CD4-positive, alpha-beta memory T cell (primary cell): Measurements from ENCODE around the gene PRXL2B. TPM values are rescaled to one million over a fixed set of nuclear protein-coding genes. Genes with fewer than 3 reads are reported as not detected.

Experiments used
- CTCF ChIA-PET: fragments of 350-600 bp; sonication (Branson Sonifier 250); formaldehyde crosslinking; loops from one replicate; lab custom pipeline; 2021; ENCODE audit warnings: inconsistent platforms; ENCODE audit not compliant: partially characterized antibody; lab: Charles Lee
- POLR2A ChIA-PET: fragments of 350-600 bp; sonication (Branson Sonifier 250); formaldehyde crosslinking; loops from one replicate; lab custom pipeline; 2021; ENCODE audit not compliant: partially characterized antibody; lab: Charles Lee
- DNase-seq, 5 donors: peaks; one replicate each; pipeline versions ENCODE4 v3.0.0 to v3.0.0-alpha.2; 2020 to 2022; ENCODE audit warnings: mixed read lengths in 1 of 5
- H3K27ac ChIP-seq: one replicate; pipeline ENCODE4 v1.7.0; 2013; ENCODE audit warnings: low read depth, low read length
- H3K27me3 ChIP-seq: 2 replicates; pipeline ENCODE4 v1.7.0; 2013; ENCODE audit warnings: mild to moderate bottlenecking, low read length, moderate library complexity; ENCODE audit not compliant: insufficient read depth
- H3K36me3 ChIP-seq: 2 replicates; pipeline ENCODE4 v1.7.0; 2013; ENCODE audit warnings: mild to moderate bottlenecking, low read length, moderate library complexity; ENCODE audit not compliant: insufficient read depth
- H3K4me1 ChIP-seq: 2 replicates; pipeline ENCODE4 v1.7.0; 2013; ENCODE audit warnings: mild to moderate bottlenecking, low read length, moderate library complexity; ENCODE audit not compliant: insufficient read depth
- H3K4me3 ChIP-seq, 2 donors: one replicate each; pipeline ENCODE4 v1.7.0; 2013; ENCODE audit warnings: low read length in 2 of 2, mild to moderate bottlenecking in 1 of 2
- H3K9me3 ChIP-seq, 2 donors: one replicate each; pipeline ENCODE4 v1.7.0; 2013; ENCODE audit warnings: low read length in 2 of 2, control low read depth in 1 of 2; ENCODE audit not compliant: control insufficient read depth in 1 of 2
- H3K27ac Mint-ChIP-seq, 7 donors: one replicate each; pipeline ENCODE4 v1.8.0; 2020 to 2021; ENCODE audit warnings: mixed read lengths in 7 of 7, mild to moderate bottlenecking in 6 of 7, inconsistent platforms in 3 of 7, moderate library complexity in 3 of 7
- H3K27me3 Mint-ChIP-seq, 2 donors: one replicate each; pipeline ENCODE4 v1.8.0; 2020 to 2021; ENCODE audit warnings: mixed read lengths in 2 of 2
- H3K36me3 Mint-ChIP-seq, 2 donors: one replicate each; pipeline ENCODE4 v1.8.0; 2020 to 2021; ENCODE audit warnings: mixed read lengths in 2 of 2, inconsistent platforms in 1 of 2, mild to moderate bottlenecking in 1 of 2
- H3K4me1 Mint-ChIP-seq, 4 donors: one replicate each; pipeline ENCODE4 v1.8.0; 2020 to 2021; ENCODE audit warnings: mixed read lengths in 4 of 4, mild to moderate bottlenecking in 1 of 4
- H3K4me3 Mint-ChIP-seq, 8 donors: one replicate each; pipeline ENCODE4 v1.8.0; 2020 to 2021; ENCODE audit warnings: mixed read lengths in 8 of 8, mild to moderate bottlenecking in 7 of 8, moderate library complexity in 6 of 8, inconsistent platforms in 3 of 8
- H3K9me3 Mint-ChIP-seq, 8 donors: one replicate each; pipeline ENCODE4 v1.8.0; 2020 to 2021; ENCODE audit warnings: mixed read lengths in 8 of 8, mild to moderate bottlenecking in 5 of 8, inconsistent platforms in 3 of 8, moderate library complexity in 1 of 8
- intact Hi-C: fragments of 100-400 bp; cut with micrococcal nuclease; formaldehyde crosslinking; loops from one replicate; pipeline ENCODE4 v1.15.1; 2023
- polyA plus RNA-seq, 2 donors: library from polyadenylated mRNA; unstranded; fragments of 300-500 nt; fragmentation: Illumina TruSeq; gene quantifications; one replicate each; pipeline ENCODE4 v1.2.3, GENCODE V29; 2021
- total RNA-seq, 2 experiments: library from RNA; stranded (reverse); gene quantifications; one replicate each; pipeline ENCODE4 v1.2.3, GENCODE V29; 2021

The PRXL2B gene
- total and polyA plus RNA-seq, 4 experiments from 2014 or later: 21.4 to 27.2 (median 25.0) TPM

DNA sequence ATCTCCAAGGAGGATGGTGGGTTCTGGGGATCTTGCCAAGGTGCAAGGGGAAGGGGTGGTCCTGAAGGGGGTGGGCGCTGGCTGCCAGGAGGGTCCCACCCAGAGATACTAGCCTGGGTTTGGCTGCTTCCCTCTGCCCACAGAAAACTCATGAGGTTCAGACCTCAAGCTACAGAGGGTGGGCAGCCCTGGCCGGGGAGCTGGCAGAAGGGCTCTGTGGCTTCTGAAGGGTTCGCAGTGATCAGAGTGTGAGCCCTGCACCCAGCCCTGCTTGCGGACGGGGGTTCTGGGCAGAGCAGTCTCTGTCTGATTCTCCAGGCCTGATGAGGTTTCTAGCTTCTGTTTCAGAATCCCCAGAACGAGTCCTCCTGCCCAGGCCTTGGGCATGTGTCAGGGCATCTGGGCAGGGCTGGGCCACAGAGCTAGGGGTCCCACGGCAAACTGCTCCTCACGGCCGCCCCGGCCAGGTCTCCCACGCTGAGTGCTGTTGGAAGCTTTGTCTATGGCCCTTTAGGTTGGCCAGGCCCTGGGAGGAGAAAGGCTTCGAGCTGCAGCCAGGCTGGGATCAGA lies 46.9 kb downstream of the PRXL2B start:
- H3K4me3 Mint-ChIP-seq: no peak overlapping the region
- peaks cover 0 to 5% (median 2%) of the 10 kb centered on the region in 8 donors for H3K9me3 Mint-ChIP-seq
- ChIA-PET CTCF (no interaction called here), POLR2A (no interaction called here)
- no peak overlapping the region for H3K27ac ChIP-seq
- DNase-seq: no peak
- no peaks in the 10 kb centered on the region for H3K27me3 ChIP-seq
- no peaks in the 10 kb centered on the region for H3K9me3 ChIP-seq
- peaks cover 0 to 13% (median 5%) of the 10 kb centered on the region in 4 donors for H3K4me1 Mint-ChIP-seq
- no peak overlapping the region for H3K4me3 ChIP-seq
- peaks cover 4 to 13% of the 10 kb centered on the region in 2 donors for H3K27me3 Mint-ChIP-seq
- no peaks in the 10 kb centered on the region for H3K4me1 ChIP-seq
- intact Hi-C loops: no loop called here
- no peaks in the 10 kb centered on the region for H3K36me3 ChIP-seq
- no peak overlapping the region for H3K27ac Mint-ChIP-seq
- H3K36me3 Mint-ChIP-seq: no peaks in the 10 kb centered on the region

DNA sequence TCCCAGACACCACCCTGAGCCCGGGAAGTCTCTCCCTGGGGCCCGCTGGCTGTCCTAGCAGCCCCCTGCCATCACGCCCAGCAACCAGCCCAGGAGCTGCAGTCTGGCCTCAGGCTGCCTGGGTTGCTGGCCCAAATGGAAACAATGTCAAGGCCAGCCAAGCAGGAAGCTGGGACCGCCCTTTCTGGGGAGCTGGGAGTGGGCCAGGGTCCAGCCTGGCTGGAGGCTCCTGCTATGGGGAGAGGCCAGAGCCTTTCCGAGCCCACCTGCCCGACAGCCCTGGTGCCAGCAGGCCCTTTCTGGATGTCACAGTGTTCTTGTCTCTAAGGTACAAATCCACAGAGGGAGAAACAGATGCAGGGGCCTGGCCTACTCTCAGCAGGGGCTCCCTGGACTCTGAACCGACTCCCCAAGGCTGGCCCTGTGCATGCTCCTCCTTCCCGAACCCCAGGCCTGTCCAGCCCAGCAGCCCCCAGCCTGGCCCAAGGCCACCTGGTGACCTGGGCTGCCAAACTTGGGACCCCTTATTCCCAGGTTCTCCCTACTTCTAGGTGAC lies 47.4 kb downstream of the PRXL2B start:
- CTCF ChIA-PET: no interaction called here
- H3K27me3 ChIP-seq: no peaks in the 10 kb centered on the region
- DNase-seq: no peak
- Mint-ChIP-seq H3K27me3 (peaks cover 4 to 13% of the 10 kb centered on the region in 2 donors), H3K9me3 (peaks cover 0 to 5% (median 2%) of the 10 kb centered on the region in 8 donors), H3K36me3 (no peaks in the 10 kb centered on the region), H3K4me1 (peaks cover 0 to 13% (median 5%) of the 10 kb centered on the region in 4 donors), H3K27ac (no peak overlapping the region), H3K4me3 (no peak overlapping the region)
- no peak overlapping the region for H3K4me3 ChIP-seq
- no peaks in the 10 kb centered on the region for H3K9me3 ChIP-seq
- no peaks in the 10 kb centered on the region for H3K36me3 ChIP-seq
- intact Hi-C loops: no loop called here
- no peak overlapping the region for H3K27ac ChIP-seq
- H3K4me1 ChIP-seq: no peaks in the 10 kb centered on the region
- POLR2A ChIA-PET: no interaction called here

DNA sequence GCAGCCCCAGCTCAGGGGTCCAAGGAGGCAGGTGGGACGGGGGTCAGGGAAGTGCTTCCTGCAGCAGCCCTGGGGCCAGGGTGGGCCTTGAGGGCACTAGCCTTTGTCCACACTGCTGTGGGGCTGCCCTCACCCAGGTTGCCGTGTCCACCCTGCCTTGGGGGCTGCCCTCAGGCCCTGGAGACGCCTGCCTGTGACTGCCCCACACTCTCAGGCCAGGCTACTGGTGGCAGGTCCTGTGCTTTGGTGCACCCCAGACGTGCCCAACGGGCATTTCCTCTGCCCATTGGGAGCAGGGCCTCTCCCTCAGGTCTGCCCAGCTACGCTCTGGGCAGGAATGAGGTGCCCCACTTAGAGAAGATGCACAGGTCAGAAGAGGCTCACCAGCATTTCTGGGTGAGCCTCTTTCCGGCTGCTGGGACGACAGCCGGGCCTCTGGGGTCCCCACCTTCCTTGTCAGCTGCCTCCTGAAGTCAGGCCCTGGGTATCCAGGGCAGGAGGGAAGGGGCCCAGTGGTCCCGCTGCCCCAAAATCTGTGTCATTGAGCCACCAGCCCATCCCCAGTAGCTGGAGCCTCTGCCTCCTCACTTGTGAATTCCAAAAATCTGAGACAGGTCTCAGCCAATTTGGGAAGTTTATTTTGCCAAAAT lies 48.9 kb downstream of the PRXL2B start:
- Mint-ChIP-seq H3K4me3 (no peak overlapping the region), H3K36me3 (no peaks in the 10 kb centered on the region), H3K27ac (no peak overlapping the region), H3K27me3 (peaks cover 4 to 8% of the 10 kb centered on the region in 2 donors), H3K4me1 (peaks cover 0 to 9% (median 5%) of the 10 kb centered on the region in 4 donors), H3K9me3 (peaks cover 0 to 5% (median 2%) of the 10 kb centered on the region in 8 donors)
- ChIA-PET CTCF (interaction anchor here (1.3 kb wide), 1 partner anchor 74 kb away, joined by 3 read pairs; no protein-coding TSS in a partner anchor), POLR2A (no interaction called here)
- Histone ChIP-seq H3K27me3 (no peaks in the 10 kb centered on the region), H3K4me1 (no peaks in the 10 kb centered on the region), H3K36me3 (no peaks in the 10 kb centered on the region), H3K27ac (no peak overlapping the region), H3K4me3 (no peak overlapping the region), H3K9me3 (no peaks in the 10 kb centered on the region)
- intact Hi-C loops: no loop called here
- DNase-seq: no peak

DNA sequence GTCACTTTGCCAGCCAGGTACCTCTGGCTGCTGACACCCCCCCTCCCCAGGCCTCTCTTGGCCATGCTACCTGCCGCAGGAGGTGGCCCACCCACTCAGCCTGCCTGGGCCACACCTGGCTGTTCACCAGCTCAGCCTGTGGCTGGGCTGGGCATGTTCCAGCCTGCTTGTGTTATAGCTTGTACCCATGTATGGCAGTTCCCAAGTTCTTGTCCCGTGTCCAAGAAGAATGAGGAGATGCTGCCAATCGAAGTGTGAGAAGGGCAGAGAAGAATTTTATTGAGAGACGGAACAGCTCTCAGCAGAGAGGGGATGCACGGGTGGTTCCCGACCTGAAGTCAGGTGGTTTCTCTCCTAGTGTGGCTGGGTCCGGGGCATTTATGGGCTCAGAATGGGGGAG lies 50.2 kb downstream of the PRXL2B start:
- Mint-ChIP-seq H3K27me3 (peaks cover under 1 to 4% of the 10 kb centered on the region in 2 donors), H3K9me3 (peaks cover 0 to 4% (median 0%) of the 10 kb centered on the region in 8 donors), H3K36me3 (no peaks in the 10 kb centered on the region), H3K4me3 (peak overlapping the region in 1 of 8 donors; percentile 39), H3K4me1 (peaks cover 0 to 6% (median 2%) of the 10 kb centered on the region in 4 donors), H3K27ac (peak overlapping the region in 1 of 7 donors; percentile 57)
- Histone ChIP-seq H3K27ac (no peak overlapping the region), H3K4me3 (no peak overlapping the region), H3K36me3 (no peaks in the 10 kb centered on the region), H3K4me1 (peaks cover 3% of the 10 kb centered on the region), H3K27me3 (no peaks in the 10 kb centered on the region), H3K9me3 (no peaks in the 10 kb centered on the region)
- intact Hi-C loops: no loop called here
- CTCF ChIA-PET: no interaction called here
- POLR2A ChIA-PET: interaction anchor here (3.1 kb wide), 1 partner anchor 49 kb away, joined by 7 read pairs; the partner anchor contains the start of gene PRXL2B
- no peak for DNase-seq

DNA sequence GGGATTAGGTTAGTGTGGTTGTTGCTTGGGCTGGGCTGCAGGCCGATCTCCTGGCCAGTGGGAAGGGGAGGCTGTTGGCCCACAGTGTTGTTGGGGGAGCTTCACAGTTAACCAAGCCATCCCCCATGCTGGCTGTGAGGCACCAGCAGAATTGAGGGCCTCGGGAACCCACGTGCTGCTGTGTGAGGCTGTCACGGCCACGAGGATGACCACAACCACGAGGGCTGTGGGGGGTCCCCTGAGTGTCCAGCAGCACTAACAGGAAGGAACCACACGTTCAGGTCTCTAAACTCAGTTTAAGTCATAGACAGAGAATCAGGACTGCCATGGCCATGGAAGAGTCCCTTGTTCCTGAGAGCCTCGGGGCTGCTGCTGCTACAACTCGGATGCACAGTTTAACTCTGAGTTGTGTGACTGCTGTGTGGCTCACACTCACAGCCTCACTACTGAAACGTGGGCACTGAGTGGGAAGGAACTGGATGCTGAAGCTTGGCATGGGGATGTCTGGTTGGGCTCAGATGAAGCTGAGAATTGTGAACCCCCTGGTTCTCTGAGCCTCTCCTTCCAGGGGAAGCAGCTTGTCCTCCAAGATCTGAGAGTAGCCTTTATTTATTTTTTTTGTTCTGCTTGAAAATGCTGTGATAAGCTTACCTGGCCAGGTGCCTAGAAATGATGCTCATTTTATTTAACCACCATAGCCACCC lies 51.0 kb downstream of the PRXL2B start:
- no peak overlapping the region for H3K4me3 ChIP-seq
- H3K27ac ChIP-seq: no peak overlapping the region
- Mint-ChIP-seq H3K4me1 (peaks cover 2 to 11% (median 7%) of the 10 kb centered on the region in 4 donors), H3K9me3 (peaks cover 0 to 4% (median 0%) of the 10 kb centered on the region in 8 donors), H3K27me3 (peaks cover 0 to 1% of the 10 kb centered on the region in 2 donors), H3K36me3 (peaks cover 0 to 2% of the 10 kb centered on the region in 2 donors), H3K27ac (peak overlapping the region in 2 of 7 donors; percentile 37 to 54), H3K4me3 (no peak overlapping the region)
- no peak for DNase-seq
- no peaks in the 10 kb centered on the region for H3K9me3 ChIP-seq
- CTCF ChIA-PET: no interaction called here
- POLR2A ChIA-PET: interaction anchor here (1.6 to 3.1 kb wide), 2 partner anchors 50 to 82 kb away, joined by 5 to 7 read pairs; partner anchors contain the start of genes PRXL2B and TNFRSF14
- H3K4me1 ChIP-seq: peaks cover 10% of the 10 kb centered on the region
- intact Hi-C loops: no loop called here
- H3K27me3 ChIP-seq: no peaks in the 10 kb centered on the region
- H3K36me3 ChIP-seq: no peaks in the 10 kb centered on the region

DNA sequence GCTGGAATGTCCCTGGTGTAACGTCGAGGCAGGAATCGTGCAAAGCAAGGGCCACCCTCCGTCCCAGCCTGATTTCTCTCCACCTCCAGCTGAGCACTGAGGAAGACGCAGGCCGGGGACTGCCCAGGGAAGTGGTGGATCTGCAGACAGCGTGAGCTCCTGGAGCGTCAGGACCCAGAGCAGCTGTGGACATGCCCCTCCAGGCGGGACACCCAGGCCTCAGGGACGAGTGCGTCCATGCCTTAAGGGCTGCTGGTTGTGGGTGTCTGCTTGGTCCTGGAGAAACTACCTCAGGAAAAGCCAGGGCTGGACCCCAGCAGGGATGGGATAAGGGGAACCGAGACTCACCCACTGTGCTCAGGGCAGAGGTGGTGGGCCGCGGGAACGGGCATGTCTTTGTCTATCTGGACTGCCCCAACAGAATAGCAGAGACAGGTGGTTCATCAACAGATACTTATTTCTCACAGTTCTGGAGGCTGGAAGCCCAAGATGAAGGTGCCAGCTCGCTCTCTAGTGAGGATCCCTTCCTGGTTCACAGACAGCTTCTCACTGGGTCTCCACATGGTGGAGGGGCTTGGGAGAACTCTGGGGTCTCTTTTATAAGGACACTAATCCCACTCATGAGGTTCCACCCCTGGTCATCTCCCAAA lies 52.0 kb downstream of the PRXL2B start:
- no peak for DNase-seq
- H3K27ac ChIP-seq: no peak overlapping the region
- Mint-ChIP-seq H3K27me3 (peaks cover 0 to 1% of the 10 kb centered on the region in 2 donors), H3K4me1 (peaks cover 2 to 17% (median 9%) of the 10 kb centered on the region in 4 donors), H3K27ac (peak overlapping the region in 4 of 7 donors; percentile 36 to 69 (median 46)), H3K36me3 (peaks cover 0 to 2% of the 10 kb centered on the region in 2 donors), H3K9me3 (peaks cover 0 to 4% (median 0%) of the 10 kb centered on the region in 8 donors), H3K4me3 (peak overlapping the region in 1 of 8 donors; percentile 72)
- H3K4me1 ChIP-seq: peaks cover 14% of the 10 kb centered on the region
- ChIA-PET POLR2A (interaction anchor here (1.6 to 3.1 kb wide), 2 partner anchors 51 to 83 kb away, joined by 5 to 7 read pairs; partner anchors contain the start of genes PRXL2B and TNFRSF14), CTCF (no interaction called here)
- H3K4me3 ChIP-seq: no peak overlapping the region
- no peaks in the 10 kb centered on the region for H3K36me3 ChIP-seq
- no peaks in the 10 kb centered on the region for H3K27me3 ChIP-seq
- no peaks in the 10 kb centered on the region for H3K9me3 ChIP-seq
- intact Hi-C loops: no loop called here
